ENCODE results near the gene ZFP36L1.

ZFP36L1 gene

GRCh38 chr14:68800390-68800789, 7.5 kb upstream of the ZFP36L1 start:
- TF ChIP-seq, protein P1, sequence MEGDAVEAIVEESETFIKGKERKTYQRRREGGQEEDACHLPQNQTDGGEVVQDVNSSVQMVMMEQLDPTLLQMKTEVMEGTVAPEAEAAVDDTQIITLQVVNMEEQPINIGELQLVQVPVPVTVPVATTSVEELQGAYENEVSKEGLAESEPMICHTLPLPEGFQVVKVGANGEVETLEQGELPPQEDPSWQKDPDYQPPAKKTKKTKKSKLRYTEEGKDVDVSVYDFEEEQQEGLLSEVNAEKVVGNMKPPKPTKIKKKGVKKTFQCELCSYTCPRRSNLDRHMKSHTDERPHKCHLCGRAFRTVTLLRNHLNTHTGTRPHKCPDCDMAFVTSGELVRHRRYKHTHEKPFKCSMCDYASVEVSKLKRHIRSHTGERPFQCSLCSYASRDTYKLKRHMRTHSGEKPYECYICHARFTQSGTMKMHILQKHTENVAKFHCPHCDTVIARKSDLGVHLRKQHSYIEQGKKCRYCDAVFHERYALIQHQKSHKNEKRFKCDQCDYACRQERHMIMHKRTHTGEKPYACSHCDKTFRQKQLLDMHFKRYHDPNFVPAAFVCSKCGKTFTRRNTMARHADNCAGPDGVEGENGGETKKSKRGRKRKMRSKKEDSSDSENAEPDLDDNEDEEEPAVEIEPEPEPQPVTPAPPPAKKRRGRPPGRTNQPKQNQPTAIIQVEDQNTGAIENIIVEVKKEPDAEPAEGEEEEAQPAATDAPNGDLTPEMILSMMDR (IDR thresholded peaks at IDR 0.05) = no peak
- no peak for TF ChIP-seq ZFX (IDR thresholded peaks at IDR 0.05; ENCODE audit: borderline replicate concordance)
- no peak overlapping the region for H3K27ac ChIP-seq

- no peak overlapping the region for H3K27ac ChIP-seq
- TF ChIP-seq ZFX (IDR thresholded peaks at IDR 0.05; ENCODE audit: borderline replicate concordance) = no peak
- TF ChIP-seq, protein P1 (IDR thresholded peaks at IDR 0.05) = no peak
Measured at GRCh38 chr14:68798621-68799020, 5.8 kb upstream of the ZFP36L1 start.

DNA sequence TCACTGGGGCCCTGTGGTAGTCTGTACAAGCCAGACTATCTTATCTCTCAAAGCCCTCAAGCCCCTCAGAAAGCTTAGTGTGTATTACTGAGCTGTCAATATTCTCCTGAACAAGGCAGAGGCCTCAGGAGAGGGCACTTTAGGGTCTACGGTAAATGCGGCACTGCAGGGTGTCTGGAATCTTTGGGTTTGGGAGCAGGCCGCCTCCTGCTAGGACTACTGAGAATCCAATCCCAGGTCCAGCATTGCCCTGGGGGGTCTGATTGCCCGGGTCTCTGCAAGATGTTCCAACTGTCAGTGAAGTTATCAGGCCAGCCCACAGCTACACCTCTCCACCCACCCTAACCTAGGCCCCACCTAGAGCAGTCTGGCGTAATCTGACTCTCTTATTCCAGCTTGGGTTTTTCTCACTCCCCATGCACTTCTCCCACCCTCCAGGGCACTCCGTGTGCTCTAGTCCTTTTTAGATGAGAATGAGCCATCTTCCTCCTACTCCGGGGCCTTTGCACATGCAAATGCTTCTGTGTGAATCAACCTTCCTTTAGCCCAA, 4.3 kb upstream of the ZFP36L1 start:
- peak overlapping the region; percentile 99 for H3K27ac ChIP-seq
- TF ChIP-seq, protein P1 (IDR thresholded peaks at IDR 0.05) = no peak
- no peak for TF ChIP-seq ZFX (IDR thresholded peaks at IDR 0.05; ENCODE audit: borderline replicate concordance)

GRCh38 chr14:68796418-68797101, 3.7 kb upstream of the ZFP36L1 start:
- peak overlapping the region; percentile 99 for H3K27ac ChIP-seq
- TF ChIP-seq, protein P1 (IDR thresholded peaks at IDR 0.05) = no peak
- no peak for TF ChIP-seq ZFX (IDR thresholded peaks at IDR 0.05; ENCODE audit: borderline replicate concordance)

DNA sequence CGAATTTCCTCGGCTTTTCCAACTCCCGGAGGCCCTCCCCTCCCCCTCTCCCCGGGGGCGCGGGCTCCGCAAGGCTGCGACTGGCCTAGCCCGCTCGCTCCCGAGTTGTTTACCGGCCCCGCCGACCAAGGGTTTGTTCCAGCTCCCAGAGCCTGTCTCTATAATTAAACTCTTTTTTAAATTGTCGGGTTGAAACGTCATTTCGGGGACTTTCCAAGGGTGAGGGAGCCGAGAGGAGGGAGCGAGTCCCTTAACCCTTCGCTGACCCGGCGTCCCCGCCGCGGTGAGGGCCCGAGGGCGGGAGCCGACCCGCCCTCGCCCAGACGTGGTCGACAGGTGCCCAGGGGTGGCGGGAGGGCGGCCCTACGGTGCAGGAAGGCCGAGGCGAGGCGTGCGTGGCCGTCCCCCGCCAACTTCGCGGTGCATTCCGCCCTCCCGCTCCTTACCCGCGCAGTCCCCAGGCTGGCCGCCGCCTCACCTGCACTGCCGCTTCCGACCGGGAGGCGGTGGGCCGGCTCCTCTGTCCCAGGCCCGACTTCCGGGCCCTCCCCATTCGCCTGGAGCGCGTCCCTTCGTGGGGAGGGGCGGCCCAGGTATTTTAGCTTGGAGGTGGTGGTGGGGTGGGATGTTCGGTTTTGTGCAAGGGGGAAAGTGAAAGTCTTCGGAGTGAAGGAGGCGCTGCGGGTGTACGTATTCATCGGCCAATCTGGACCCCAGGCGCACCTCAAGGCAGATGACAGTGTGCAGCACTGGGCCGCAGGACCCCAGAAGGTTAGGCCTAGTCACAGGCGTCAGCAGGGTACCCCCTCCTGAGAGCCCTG, 2.9 kb upstream of the ZFP36L1 start:
- TF ChIP-seq ZFX (IDR thresholded peaks at IDR 0.05; ENCODE audit: borderline replicate concordance) = no peak
- TF ChIP-seq, protein P1 (IDR thresholded peaks at IDR 0.05) = peak; percentile 76
- peak overlapping the region; percentile 99 for H3K27ac ChIP-seq

GRCh38 chr14:68794851-68795596, 2.2 kb upstream of the ZFP36L1 start:
- TF ChIP-seq, protein P1 (IDR thresholded peaks at IDR 0.05) = no peak
- H3K27ac ChIP-seq = peak overlapping the region; percentile 99
